GM13977 (cell line): Measurements from ENCODE around the gene NPAS3.
A peak's percentile ranks its signal among the peaks of the same experiment; 100 is the strongest.

ENCODE experiments used
- DNase-seq: peaks from one replicate; pipeline ENCODE4 v3.0.0; 2012; ENCODE audit warnings: low spot score
- CTCF ChIP-seq: IDR thresholded peaks from 2 replicates; pipeline ENCODE4 v1.5.1; 2012; ENCODE audit warnings: mild to moderate bottlenecking, control low read depth; ENCODE audit not compliant: insufficient read depth; ENCODE audit errors: extremely low read depth, missing control alignments
- in situ Hi-C: fragments of 300-500 bp; cut with MboI; formaldehyde crosslinking; loops from one replicate; pipeline ENCODE4 v1.12.0; 2022; ENCODE audit warnings: low sequenced_read_pairs, low pct_unique_long_range_greater_than_20kb, mixed read lengths, inconsistent platforms; ENCODE audit not compliant: unreplicated experiment

NPAS3 gene

GRCh38 chr14:33430414-33431035, 491.8 kb downstream of the NPAS3 start:
- TF ChIP-seq CTCF: no peak
- no peak for DNase-seq
- in situ Hi-C loops: no loop called here

GRCh38 chr14:33432407-33433023, 493.8 kb downstream of the NPAS3 start:
- in situ Hi-C loops: no loop called here
- TF ChIP-seq CTCF: peak; percentile 29

GRCh38 chr14:33433396-33433795, 494.7 kb downstream of the NPAS3 start:
- DNase-seq: no peak
- in situ Hi-C loops: no loop called here
- no peak for TF ChIP-seq CTCF

More at GRCh38 chr14:33432407-33433023, 493.8 kb downstream of the NPAS3 start:
- no peak for DNase-seq

GRCh38 chr14:33435911-33436689, 497.4 kb downstream of the NPAS3 start:
- TF ChIP-seq CTCF: no peak
- DNase-seq: no peak
- in situ Hi-C loops: no loop called here

- no peak for DNase-seq
- in situ Hi-C loops: no loop called here
- no peak for TF ChIP-seq CTCF
Measured at GRCh38 chr14:33441633-33442032, 503.0 kb downstream of the NPAS3 start.

GRCh38 chr14:33444136-33444535, 505.5 kb downstream of the NPAS3 start:
- no peak for DNase-seq
- TF ChIP-seq CTCF: no peak
- in situ Hi-C loops: no loop called here
